Stimulated activated CD4-positive, alpha-beta T cell treated with anti-CD3 and anti-CD28 coated beads, Interleukin-4, amount 100 ng/mL, for 4 hours (primary cell): ENCODE results near the gene TSEN54.

Experiments used
- DNase-seq, 2 experiments: peaks; one replicate each; pipeline ENCODE4 v3.0.0-alpha.2; 2020

Gene TSEN54

GRCh38 chr17:75521951-75522727 lies 5.8 kb downstream of the TSEN54 start:
- DNase-seq, result no peak

DNA sequence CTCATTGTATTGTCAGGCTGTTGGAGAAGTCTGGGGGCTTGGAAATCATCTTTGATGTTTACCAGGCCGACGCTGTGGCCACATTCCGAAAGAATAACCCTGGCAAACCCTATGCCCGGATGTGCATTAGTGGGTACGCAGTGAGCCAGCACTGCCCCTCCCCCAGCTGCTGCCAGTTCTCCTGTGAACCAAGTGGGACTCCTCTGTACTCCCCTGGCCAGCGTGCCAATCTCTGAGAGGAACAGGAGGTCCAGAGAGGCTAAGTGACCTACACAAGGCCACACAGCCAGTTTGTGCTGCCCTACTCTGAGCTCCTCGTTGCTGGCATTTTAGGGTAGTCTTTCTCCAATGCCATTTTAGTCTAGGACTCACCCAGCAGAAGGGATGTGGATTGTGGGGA lies 7.3 kb downstream of the TSEN54 start:
- no peak for DNase-seq

GRCh38 chr17:75524269-75524969 lies 8.1 kb downstream of the TSEN54 start:
- no peak for DNase-seq

GRCh38 chr17:75524970-75525805 lies 8.9 kb downstream of the TSEN54 start, which contains the start of gene LLGL2:
LLGL2 (plus strand) TSS chr17:75525697; CDS start chr17:75543427, 17,730 bp downstream.
- peak; percentile 81 for DNase-seq

GRCh38 chr17:75525806-75526554 lies 9.7 kb downstream of the TSEN54 start:
- DNase-seq, result no peak

DNA sequence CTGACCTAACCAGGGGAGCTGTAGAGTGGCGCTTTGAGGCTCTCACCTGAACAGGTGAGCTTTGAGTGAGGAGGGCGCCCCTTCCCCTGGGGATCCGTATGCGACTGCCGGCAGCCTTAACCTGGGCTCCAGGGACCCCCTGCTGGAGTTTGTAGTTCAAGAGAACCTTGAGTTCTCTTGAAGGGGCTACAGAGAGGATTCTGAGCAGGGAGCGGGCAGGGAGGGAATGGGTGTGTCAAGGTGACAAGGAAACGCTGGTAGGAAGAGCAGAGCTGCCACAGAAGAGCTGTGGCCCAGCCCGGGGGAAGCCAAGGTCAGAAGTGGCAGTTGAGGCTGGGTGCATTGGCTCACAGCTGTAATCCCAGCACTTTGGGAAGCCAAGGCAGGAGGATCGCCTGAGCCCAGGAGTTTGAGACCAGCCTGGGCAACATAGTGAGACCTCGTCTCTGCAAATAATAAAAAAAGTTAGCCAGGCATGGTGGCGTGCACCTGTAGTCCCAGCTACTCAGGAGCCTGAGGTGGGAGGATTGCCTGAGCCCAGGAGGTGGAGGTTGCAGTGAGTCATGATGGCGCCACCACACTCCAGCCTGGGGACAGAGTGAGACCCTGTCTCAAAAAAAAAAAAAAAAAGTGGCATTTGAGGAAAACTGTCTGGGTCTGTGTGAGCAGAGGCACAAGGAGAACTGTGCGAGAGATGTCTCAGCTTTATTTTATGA lies 10.4 kb downstream of the TSEN54 start:
- DNase-seq, result no peak

DNA sequence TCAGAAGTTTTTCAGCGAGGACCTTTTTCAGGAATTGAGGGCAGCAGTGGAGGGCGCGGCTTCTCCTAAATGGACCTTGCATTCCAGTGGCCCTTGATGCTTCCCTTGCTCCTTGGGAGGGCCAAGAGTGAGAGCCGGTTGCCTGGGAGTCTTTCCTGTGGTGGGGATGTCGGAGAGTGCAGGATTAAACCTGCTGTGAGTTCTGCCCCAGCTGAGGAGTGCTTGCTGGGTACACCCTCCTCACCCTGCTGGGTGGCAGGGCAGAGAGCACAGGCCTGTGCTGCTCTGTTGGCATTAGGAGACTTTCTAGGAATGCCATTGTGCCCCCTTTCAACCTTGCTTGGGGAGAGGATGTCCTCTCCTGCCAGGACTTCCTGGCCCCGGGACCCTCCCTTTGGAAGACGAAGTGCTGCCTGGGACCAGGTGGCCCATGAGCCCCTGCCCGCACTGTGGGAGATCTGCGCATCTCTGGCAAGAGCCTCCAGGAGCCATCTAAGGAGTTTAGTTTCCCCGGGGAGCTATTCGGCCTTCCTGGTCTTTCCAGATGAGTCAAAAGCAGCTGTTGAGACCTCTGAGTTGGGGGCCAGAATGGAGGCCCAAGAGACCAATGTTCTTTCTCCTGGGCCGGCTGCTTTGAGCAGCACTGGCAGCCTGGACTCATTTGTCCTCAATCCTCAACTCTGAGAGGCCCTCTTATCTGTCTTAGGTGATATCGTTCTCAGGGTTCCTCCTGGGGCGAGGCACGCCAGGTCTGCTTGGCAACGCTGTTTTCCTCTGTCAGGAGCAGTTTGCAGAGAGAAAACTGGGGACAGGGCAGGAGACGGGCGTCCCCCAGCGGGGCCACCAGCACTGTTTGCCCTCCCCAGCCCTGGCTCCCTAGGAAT lies 14.8 kb downstream of the TSEN54 start:
- no peak for DNase-seq

GRCh38 chr17:75531721-75532072 lies 15.4 kb downstream of the TSEN54 start:
- DNase-seq, result no peak

DNA sequence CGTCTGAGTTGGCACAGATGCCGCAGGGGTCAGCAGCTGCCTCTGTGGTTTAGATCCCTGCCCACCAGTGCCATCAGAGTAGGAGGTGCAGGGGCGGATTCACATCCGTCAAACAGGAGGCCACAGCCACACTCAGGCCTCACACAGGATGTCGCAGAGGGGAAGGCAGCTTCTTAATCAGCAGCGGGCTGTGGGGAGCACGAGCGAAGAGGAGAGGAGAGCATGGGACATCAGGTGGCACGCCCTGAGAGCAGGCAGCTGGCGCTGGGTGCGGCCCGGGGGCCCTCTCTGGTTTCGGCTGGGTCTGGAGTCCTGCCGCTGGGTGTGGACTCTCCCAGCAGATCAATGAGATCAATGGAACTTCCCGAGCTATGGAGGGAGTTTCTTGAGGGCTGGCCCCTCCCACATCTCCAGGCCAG lies 18.8 kb downstream of the TSEN54 start:
- peak; percentile 31 to 47 for DNase-seq

DNA sequence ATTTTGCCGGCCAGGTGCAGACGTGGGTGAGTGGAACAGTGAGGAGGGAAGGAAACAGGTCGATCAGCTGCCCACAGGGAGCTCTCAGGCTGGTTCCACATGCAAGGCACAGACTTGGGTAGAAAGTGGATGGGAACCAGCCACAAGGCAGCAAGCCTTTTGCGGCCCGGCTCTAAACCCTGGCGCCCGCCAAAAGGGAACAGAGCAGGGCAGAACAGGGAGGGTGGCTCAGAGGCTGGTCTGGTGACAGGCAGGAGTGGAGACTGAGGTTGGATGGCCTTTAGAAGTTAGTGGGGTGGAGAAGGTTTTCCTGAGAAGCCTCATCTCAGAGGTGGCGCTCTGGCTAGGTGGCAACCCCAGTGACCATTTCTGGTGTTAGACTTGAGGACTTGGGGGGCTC lies 19.5 kb downstream of the TSEN54 start:
- DNase-seq, result no peak

- no peak for DNase-seq
Measured at GRCh38 chr17:75536366-75536765, 20.0 kb downstream of the TSEN54 start.

DNA sequence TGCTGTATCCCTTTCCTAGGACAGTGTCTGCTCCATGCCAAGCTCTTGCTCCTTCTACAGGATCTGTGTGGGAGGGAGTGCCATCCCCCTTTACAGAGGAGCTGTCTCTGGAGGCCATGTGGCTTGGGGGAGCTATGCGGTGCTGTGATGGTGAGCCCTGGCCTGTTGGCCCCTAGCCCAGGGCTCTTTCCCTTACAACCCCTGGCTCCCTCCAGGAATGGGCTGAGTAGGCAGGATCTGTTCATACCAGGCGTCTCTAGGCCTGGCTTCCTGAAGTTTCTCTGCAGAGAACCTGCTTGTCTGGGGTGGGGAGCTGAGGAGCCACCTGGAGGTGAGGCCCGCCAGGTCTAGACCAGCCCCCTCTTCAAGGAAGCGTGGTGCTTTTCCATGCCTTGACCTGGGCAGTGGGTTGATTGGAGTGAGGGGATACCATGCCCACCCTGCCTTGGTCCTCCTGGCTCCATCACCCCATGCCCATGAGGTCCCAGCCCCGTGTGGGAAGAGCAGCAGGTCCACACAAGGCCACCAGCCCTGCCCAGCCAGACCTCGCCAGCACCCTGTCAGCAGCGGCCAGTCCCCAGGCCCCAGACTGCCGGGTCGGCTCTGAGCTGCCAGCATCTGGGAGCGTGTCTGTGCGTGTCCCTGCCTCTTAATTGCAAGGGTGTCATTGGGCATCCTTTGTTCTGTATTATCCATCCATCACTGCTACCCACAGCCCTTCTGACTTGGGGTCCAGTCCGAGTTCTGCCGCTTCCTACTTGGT lies 23.8 kb downstream of the TSEN54 start:
- DNase-seq, result no peak

- DNase-seq, result no peak
Measured at GRCh38 chr17:75540923-75541503, 24.7 kb downstream of the TSEN54 start.

DNA sequence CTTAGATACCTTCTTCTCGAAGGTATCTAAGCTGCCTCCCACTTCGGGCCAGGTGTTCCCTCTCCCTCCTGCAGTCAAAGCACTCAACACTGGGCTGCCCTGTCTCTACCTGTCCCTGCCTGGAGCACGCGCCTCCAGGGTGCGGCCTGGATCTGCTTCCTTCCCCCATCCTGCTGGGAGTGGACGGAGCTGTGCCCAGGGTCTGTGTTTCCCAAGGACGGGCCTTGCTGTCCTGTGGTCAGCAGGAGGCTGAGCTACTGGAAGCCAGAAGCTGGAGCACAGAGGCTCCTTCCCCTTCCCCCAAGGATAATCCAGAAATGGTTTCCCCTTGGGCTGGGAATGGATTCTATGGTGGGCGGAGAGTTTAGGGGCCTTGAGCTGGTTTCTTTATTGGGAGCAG lies 25.9 kb downstream of the TSEN54 start:
- DNase-seq, result no peak

DNA sequence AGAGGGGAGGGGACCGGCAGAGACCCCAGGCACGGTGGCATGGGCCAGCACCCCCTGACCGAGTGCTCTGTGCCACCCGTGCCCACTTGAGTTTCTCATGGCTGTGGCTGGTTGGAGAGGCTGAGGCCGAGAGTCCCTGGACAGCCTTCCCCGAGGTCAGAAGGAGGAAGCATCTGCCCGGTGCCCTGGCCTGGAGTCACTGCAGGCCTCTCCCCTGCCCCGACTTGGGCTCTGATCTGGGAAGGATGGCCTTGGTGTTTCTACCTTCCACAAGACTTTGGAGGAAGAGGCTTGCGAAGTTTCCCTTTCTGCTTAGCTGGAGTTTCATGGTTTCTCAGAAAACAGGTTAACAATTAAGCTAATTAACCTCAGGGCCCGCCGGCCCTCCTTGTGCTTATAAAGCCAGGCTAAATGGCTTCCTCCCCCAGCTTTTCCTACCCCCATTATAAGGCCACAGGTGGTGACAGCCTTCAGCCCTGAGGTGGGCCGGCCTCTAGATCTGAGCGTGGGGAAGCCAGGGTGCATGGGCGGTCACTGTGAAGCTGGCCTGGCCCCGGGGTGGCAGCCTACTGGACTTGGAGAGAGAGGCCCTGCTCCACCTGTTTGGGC lies 26.5 kb downstream of the TSEN54 start:
- no peak for DNase-seq

GRCh38 chr17:75544250-75544649 lies 27.9 kb downstream of the TSEN54 start:
- no peak for DNase-seq

- no peak for DNase-seq
Measured at GRCh38 chr17:75546181-75546580, 29.9 kb downstream of the TSEN54 start.

DNA sequence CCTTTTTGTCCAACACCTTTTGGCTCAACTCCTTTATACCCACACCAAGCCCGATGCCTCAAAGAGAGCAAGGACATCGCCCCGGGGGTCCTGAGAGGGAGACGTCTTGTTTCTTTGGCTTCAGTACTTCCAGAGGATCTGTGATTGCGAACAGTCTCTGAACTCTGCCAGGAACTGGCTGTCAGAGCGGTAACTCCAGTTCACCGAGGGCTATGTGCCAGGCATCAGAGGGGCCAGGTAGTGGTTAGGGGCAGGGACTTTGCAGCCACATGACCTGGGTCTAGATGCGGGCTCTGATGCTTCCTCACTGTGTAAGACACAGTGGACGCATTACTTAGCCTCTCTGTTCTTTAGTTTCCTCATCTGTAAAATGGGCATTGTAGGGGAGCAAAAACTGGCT lies 30.8 kb downstream of the TSEN54 start:
- DNase-seq, result no peak

DNA sequence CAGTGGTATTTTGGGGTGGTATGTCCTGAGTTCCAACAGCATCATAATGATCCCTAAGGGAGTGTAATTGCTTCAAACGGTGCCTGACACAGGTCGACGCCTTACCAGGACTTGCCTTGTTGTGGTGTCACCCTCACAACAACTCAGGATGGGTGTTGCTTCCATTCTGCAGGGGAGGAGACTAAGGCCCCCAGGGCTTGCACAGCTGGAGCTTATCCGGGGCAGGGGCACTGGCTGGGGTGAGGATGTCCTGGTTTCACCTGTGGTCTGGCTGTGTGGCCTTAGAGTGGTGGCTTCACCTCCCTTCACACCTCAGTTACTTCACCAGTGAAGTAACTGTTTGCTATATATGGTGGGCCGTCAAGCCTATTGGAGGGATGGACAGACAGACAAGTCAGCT lies 32.5 kb downstream of the TSEN54 start:
- no peak for DNase-seq
